Breast epithelium (tissue), 4 donors: ENCODE data around the gene SAP25. TPM values are rescaled to one million over a fixed set of nuclear protein-coding genes. Genes with fewer than 3 reads are reported as not detected.

Source experiments
- DNase-seq, 2 donors: peaks; one replicate each; pipeline ENCODE4 v3.0.0-alpha.2; 2019; ENCODE audit warnings: low spot score in 2 of 2
- H3K27ac ChIP-seq, 2 donors: fragments of 200-600 bp; sonication (generic) in 1 of 2; one replicate each; pipeline ENCODE4 v1.5.1; 2016 to 2019; ENCODE audit warnings: mild to moderate bottlenecking in 1 of 2
- H3K27me3 ChIP-seq, 2 donors: fragments of 200-600 bp; sonication (generic) in 1 of 2; one replicate each; pipeline versions ENCODE4 v1.5.1 to v1.6.0; 2017 to 2019; ENCODE audit warnings: control low read depth in 1 of 2, mild to moderate bottlenecking in 1 of 2
- H3K36me3 ChIP-seq: fragments of 200-600 bp; one replicate; pipeline ENCODE4 v1.5.1; 2019
- H3K4me1 ChIP-seq, 2 donors: fragments of 200-600 bp; sonication (generic); one replicate each; pipeline ENCODE4 v1.5.1; 2016 to 2019; ENCODE audit warnings: control low read depth in 1 of 2
- H3K4me3 ChIP-seq, 3 donors: fragments of 200-600 bp; sonication (generic); 1 replicate in 2 of 3; 2 replicates in 1 of 3; pipeline ENCODE4 v1.5.1; 2016 to 2019; ENCODE audit warnings: mild to moderate bottlenecking in 3 of 3, moderate library complexity in 2 of 3
- H3K9me3 ChIP-seq, 2 donors: fragments of 200-600 bp; sonication (generic) in 1 of 2; one replicate each; pipeline ENCODE4 v1.5.1; 2016 to 2019; ENCODE audit warnings: control low read depth in 1 of 2
- POLR2A ChIP-seq: fragments of 450-650 bp; IDR thresholded peaks from one replicate; pipeline ENCODE4 v1.6.1; 2016; ENCODE audit warnings: antibody characterized with exemption, mild to moderate bottlenecking, moderate library complexity
- POLR2AphosphoS5 ChIP-seq, 3 donors: sonication (generic); formaldehyde crosslinking; IDR thresholded peaks; one replicate each; pipeline ENCODE4 v1.6.1; 2017; ENCODE audit warnings: antibody characterized with exemption in 3 of 3
- intact Hi-C: fragments of 100-400 bp; cut with DNase I; formaldehyde crosslinking; loops from one replicate; pipeline ENCODE4 v1.15.1; 2023; ENCODE audit warnings: low total_unique reads
- total RNA-seq, 3 donors: library from RNA; depleted of rRNA; stranded (reverse); fragments of >200 nt; gene quantifications; one replicate each; pipeline ENCODE4 v1.1.0, GENCODE V29; 2016
- TF ChIP-seq, protein P1 (sequence below), 3 donors: fragments of 450-650 bp; IDR thresholded peaks; one replicate each; pipeline ENCODE4 v1.5.1; 2016 to 2017; ENCODE audit warnings: antibody characterized with exemption in 3 of 3, mild to moderate bottlenecking in 3 of 3, moderate library complexity in 3 of 3

SAP25 gene
- total RNA-seq, 3 donors from 2014 or later = 0.96 to 2.2 (median 0.98) TPM

DNA sequence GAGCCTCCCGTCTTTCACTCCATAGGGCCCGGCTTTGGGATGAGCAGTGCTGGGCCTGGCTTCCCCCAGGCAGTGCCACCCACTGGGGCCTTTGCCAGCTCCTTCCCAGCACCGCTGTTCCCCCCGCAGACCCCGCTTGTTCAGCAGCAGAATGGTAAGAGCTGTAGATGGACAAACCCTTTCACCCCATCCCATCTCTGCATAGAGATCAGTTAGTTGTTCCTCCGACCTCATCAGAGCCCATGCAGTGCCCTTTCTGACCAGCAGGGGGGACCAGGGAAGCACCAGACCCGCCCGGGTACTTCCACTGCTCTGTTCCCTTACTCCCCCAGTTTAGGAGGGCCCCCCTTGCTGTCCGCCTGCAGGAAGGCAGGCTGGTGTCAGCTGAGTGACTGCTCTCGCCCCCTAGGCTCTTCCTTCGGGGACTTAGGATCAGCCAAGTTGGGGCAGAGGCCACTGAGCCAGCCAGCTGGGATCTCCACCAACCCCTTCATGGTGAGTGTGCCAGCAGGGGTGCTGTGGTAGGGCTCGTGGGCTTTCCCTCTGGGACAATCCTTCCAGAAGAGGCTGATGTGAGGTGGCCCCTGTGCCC lies 9.8 kb downstream of the SAP25 start:
- H3K9me3 ChIP-seq = no peaks in the 10 kb centered on the region
- intact Hi-C loops = loop anchor here (5.0 kb wide), 1 partner anchor 97 kb away; no protein-coding TSS in a partner anchor
- H3K27me3 ChIP-seq = no peaks in the 10 kb centered on the region
- no peak overlapping the region for H3K27ac ChIP-seq
- no peaks in the 10 kb centered on the region for H3K4me1 ChIP-seq
- H3K4me3 ChIP-seq = no peak overlapping the region
- DNase-seq = peak; percentile 59 to 84
- no peaks in the 10 kb centered on the region for H3K36me3 ChIP-seq
- TF ChIP-seq POLR2AphosphoS5 (IDR thresholded peaks at IDR 0.05) = no peak
- TF ChIP-seq, protein P1, sequence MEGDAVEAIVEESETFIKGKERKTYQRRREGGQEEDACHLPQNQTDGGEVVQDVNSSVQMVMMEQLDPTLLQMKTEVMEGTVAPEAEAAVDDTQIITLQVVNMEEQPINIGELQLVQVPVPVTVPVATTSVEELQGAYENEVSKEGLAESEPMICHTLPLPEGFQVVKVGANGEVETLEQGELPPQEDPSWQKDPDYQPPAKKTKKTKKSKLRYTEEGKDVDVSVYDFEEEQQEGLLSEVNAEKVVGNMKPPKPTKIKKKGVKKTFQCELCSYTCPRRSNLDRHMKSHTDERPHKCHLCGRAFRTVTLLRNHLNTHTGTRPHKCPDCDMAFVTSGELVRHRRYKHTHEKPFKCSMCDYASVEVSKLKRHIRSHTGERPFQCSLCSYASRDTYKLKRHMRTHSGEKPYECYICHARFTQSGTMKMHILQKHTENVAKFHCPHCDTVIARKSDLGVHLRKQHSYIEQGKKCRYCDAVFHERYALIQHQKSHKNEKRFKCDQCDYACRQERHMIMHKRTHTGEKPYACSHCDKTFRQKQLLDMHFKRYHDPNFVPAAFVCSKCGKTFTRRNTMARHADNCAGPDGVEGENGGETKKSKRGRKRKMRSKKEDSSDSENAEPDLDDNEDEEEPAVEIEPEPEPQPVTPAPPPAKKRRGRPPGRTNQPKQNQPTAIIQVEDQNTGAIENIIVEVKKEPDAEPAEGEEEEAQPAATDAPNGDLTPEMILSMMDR (IDR thresholded peaks at IDR 0.05) = peak; percentile 85 to 92 (median 86)

DNA sequence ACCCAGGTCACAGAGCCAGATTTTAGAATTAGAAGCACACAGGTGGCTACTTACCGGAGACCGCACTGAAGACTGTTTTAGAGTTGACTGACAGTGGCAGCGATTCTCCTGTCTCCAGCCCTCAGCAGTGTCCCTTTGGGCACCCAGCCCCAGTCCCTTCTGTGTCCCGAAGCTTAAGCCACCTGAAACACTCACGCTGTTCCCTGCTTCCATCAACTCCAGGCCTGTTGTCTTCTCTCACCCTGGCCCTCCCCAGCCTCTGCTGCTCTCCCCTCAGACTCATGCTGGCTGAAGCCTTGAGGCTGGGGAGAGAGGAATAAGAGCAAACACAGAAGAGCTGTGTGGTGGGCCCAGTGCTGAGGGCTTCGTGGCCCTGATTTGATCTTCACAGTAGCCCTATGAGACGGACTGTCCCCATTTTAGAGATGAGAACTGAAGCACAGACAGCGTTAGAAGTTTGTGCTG lies 10.6 kb downstream of the SAP25 start:
- no peaks in the 10 kb centered on the region for H3K36me3 ChIP-seq
- intact Hi-C loops = loop anchor here (5.0 kb wide), 1 partner anchor 96 kb away; no protein-coding TSS in a partner anchor
- TF ChIP-seq POLR2A (no peak), POLR2AphosphoS5 (IDR thresholded peaks at IDR 0.05) (no peak)
- TF ChIP-seq, protein P1 (IDR thresholded peaks at IDR 0.05) = no peak

DNA sequence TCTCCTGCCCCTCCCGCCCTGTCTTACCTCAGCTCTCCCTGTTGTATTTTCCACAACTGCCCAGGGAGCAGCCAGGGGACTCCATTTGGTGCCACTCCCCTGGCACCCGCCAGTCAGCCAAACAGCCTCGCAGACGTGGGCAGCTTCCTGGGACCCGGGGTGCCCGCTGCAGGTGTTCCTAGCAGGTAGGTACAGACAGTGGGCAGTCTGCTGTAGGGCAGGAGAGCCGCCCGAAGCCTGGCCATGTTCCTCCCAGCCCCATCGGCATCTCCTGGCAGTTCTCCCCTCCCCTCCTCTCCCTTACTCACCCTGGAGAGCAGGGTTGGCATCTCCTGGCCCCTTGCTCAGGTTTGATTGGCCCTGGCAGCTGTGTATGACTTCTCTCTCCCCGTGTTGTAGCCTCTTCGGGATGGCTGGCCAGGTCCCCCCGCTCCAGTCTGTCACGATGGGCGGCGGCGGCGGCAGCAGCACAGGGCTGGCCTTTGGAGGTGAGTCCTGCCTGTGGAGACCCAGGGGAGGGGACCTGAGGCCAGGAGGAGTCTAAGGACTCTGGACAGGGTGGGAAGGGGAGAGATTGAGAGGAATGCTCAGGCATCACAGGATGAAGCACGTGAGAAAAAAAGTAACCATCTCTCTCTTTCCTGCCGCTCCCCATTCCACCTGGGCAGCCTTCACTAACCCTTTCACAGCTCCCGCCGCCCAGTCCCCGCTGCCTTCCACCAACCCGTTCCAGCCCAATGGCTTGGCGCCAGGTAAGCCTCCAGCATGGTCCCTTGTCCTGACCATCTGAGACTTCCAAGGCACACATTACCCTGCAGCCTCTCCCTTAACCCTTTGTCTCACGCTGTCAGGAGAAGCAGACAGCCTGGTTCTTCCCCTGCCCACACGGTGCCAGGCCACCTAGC lies 11.3 kb downstream of the SAP25 start:
- H3K4me3 ChIP-seq = no peak overlapping the region
- intact Hi-C loops = loop anchor here (5.0 kb wide), 1 partner anchor 95 kb away; no protein-coding TSS in a partner anchor
- no peak for DNase-seq

More for the DNA sequence above, 10.6 kb downstream of the SAP25 start:
- Histone ChIP-seq H3K9me3 (no peaks in the 10 kb centered on the region), H3K4me1 (no peaks in the 10 kb centered on the region), H3K27me3 (no peaks in the 10 kb centered on the region), H3K27ac (no peak overlapping the region), H3K4me3 (no peak overlapping the region)
- DNase-seq = no peak

GRCh38 chr7:100561491-100562194 lies 12.1 kb downstream of the SAP25 start:
- no peak for DNase-seq
- intact Hi-C loops = loop anchor here (5.0 kb wide), 1 partner anchor 94 kb away; no protein-coding TSS in a partner anchor
- Histone ChIP-seq H3K4me1 (no peaks in the 10 kb centered on the region), H3K27me3 (no peaks in the 10 kb centered on the region), H3K9me3 (no peaks in the 10 kb centered on the region), H3K27ac (no peak overlapping the region), H3K4me3 (no peak overlapping the region), H3K36me3 (no peaks in the 10 kb centered on the region)
- TF ChIP-seq POLR2A (no peak), POLR2AphosphoS5 (IDR thresholded peaks at IDR 0.05) (no peak)
- TF ChIP-seq, protein P1 (IDR thresholded peaks at IDR 0.05) = no peak

More for the DNA sequence above, 11.3 kb downstream of the SAP25 start:
- Histone ChIP-seq H3K27ac (no peak overlapping the region), H3K36me3 (no peaks in the 10 kb centered on the region), H3K27me3 (no peaks in the 10 kb centered on the region), H3K9me3 (no peaks in the 10 kb centered on the region), H3K4me1 (no peaks in the 10 kb centered on the region)
- TF ChIP-seq, protein P1 (IDR thresholded peaks at IDR 0.05) = no peak
- no peak for TF ChIP-seq POLR2A
- TF ChIP-seq POLR2AphosphoS5 (IDR thresholded peaks at IDR 0.05) = no peak
